Kidney epithelial cell (primary cell): Measurements from ENCODE around the gene FBN1. TPM values are rescaled to one million over a fixed set of nuclear protein-coding genes. Genes with fewer than 3 reads are reported as not detected.

ENCODE experiments used
- DNase-seq: peaks from one replicate; pipeline ENCODE4 v3.0.0-alpha.2; 2010; ENCODE audit warnings: low read depth
- H3K27me3 ChIP-seq: 2 replicates; pipeline ENCODE4 v1.6.0; 2011; ENCODE audit warnings: low read length; ENCODE audit not compliant: control insufficient read depth, insufficient read depth
- H3K36me3 ChIP-seq: 2 replicates; pipeline ENCODE4 v1.5.1; 2011; ENCODE audit warnings: low read length; ENCODE audit not compliant: control insufficient read depth, insufficient read depth
- H3K4me3 ChIP-seq: 2 replicates; pipeline ENCODE4 v1.5.1; 2011; ENCODE audit warnings: low read depth, mild to moderate bottlenecking, control low read depth, low read length
- total RNA-seq: library from RNA; depleted of rRNA; stranded (reverse); fragments of >200 nt; gene quantifications from 2 replicates; pipeline ENCODE4 v1.2.3, GENCODE V29; 2015
- TF ChIP-seq, protein P1 (sequence below): IDR thresholded peaks from 2 replicates; pipeline ENCODE4 v1.5.1; 2011; ENCODE audit warnings: mild to moderate bottlenecking, moderate library complexity, low read length, control low read depth, inconsistent platforms; ENCODE audit not compliant: insufficient read depth, poor library complexity, severe bottlenecking

Gene FBN1
- total RNA-seq, 1 donor from 2014 or later, result 35.9 TPM

- TF ChIP-seq, protein P1, sequence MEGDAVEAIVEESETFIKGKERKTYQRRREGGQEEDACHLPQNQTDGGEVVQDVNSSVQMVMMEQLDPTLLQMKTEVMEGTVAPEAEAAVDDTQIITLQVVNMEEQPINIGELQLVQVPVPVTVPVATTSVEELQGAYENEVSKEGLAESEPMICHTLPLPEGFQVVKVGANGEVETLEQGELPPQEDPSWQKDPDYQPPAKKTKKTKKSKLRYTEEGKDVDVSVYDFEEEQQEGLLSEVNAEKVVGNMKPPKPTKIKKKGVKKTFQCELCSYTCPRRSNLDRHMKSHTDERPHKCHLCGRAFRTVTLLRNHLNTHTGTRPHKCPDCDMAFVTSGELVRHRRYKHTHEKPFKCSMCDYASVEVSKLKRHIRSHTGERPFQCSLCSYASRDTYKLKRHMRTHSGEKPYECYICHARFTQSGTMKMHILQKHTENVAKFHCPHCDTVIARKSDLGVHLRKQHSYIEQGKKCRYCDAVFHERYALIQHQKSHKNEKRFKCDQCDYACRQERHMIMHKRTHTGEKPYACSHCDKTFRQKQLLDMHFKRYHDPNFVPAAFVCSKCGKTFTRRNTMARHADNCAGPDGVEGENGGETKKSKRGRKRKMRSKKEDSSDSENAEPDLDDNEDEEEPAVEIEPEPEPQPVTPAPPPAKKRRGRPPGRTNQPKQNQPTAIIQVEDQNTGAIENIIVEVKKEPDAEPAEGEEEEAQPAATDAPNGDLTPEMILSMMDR, result no peak
- Histone ChIP-seq H3K27me3 (no peaks in the 10 kb centered on the region), H3K4me3 (no peak overlapping the region), H3K36me3 (no peaks in the 10 kb centered on the region)
- DNase-seq, result no peak
These were observed 29.4 kb upstream of the FBN1 start for GRCh38 chr15:48674876-48675275.

GRCh38 chr15:48672206-48672605, 26.7 kb upstream of the FBN1 start:
- TF ChIP-seq, protein P1, result no peak
- Histone ChIP-seq H3K27me3 (no peaks in the 10 kb centered on the region), H3K4me3 (no peak overlapping the region), H3K36me3 (no peaks in the 10 kb centered on the region)
- DNase-seq, result no peak

DNA sequence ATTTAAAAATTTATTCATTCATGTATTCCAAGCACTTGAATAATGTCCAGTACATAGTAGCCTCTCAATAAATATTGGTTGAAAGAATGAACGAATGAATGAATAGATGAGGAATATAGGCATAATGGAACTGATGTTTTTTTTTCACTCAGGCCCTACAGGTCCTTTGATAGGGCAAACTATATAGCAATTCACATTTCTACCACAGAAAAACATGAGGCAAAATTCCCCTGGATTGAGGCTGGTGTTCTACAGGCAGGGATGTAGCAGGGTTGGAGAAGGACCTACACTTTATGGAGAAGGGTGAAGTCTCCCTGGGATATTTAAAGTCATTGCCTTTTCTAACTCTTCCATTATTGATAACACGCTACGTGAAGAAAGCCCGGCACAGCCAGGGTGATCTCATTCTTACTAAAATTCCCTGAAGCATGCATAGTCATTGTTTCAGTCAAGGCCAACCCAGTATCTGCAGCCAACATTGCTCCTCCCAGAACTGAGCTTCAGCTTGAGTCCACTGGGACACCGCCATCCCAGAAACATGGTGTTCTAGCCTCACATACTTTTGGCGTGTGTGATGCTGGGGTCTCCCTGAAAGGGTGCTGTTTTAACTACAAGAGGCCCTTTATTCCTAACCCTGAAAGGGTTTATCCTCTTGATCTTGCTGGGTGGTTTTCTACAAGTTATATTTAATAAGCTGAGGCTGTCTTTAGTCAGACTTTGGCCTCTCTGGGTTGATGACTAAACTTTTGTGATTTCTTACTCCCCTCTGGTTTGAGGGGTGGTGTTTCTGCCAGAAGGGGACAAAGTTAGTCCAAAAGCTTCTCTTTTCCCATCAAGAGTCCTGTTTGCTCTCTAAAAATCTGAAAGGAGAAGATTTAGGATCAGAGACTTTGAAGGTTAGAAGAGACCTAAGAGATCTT, 25.9 kb upstream of the FBN1 start:
- DNase-seq, result no peak
- TF ChIP-seq, protein P1, result no peak
- H3K4me3 ChIP-seq, result no peak overlapping the region
- no peaks in the 10 kb centered on the region for H3K27me3 ChIP-seq
- H3K36me3 ChIP-seq, result no peaks in the 10 kb centered on the region

GRCh38 chr15:48667701-48668100, 22.2 kb upstream of the FBN1 start:
- TF ChIP-seq, protein P1, result no peak
- Histone ChIP-seq H3K36me3 (no peaks in the 10 kb centered on the region), H3K4me3 (no peak overlapping the region), H3K27me3 (no peaks in the 10 kb centered on the region)
- DNase-seq, result no peak

DNA sequence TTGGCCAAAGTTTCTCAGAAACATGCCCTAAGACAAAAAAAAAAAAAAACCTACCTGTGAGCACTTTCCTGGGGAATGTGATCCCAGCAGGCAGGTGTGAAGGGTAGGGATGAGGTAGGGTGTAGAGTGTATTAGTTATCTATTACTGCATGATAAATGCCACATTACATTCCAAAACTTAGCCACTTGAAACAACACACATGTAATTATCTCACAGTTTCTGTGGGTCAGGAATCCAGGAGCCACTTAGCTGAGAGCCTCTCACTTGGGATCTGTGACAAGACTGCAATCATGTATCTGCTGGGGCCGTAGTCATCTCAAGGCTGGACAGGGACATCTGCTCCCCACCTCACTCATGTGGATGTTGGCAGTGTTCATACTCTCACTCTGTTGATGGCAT, 18.9 kb upstream of the FBN1 start:
- no peak overlapping the region for H3K4me3 ChIP-seq
- H3K36me3 ChIP-seq, result no peaks in the 10 kb centered on the region
- H3K27me3 ChIP-seq, result no peaks in the 10 kb centered on the region
- no peak for DNase-seq
- TF ChIP-seq, protein P1, result no peak
